NAMALWA (cell line): ENCODE data around the gene MSH4.
"Not testable (repeated sequence)": the region's sequence is repeated elsewhere in the genome, so short reads cannot be mapped to it uniquely, and the experiment has no call there.

ENCODE experiments used
- DNase-seq: peaks from one replicate; pipeline ENCODE4 v3.0.0-alpha.2; 2015; ENCODE audit warnings: low spot score

MSH4 gene

DNA sequence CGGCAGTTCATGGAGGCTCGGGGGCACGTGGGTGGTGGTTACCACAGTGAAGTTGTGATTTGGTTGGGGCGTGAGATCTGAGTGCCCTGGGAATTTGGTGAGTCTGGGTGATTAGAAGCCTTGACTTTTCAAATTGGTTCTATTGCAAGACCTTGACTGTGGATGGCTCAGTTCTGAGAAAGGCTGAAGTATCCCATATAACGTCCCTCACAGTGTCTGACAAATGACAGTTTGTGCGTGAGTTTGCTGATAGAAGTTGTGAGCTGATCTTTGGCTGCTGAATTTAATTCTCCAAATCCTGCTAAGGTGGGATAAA is 549 bp downstream of the MSH4 start:
- DNase-seq = no peak

GRCh38 chr1:75797606-75798216 is 1.0 kb downstream of the MSH4 start:
- no peak for DNase-seq

- DNase-seq = not testable (repeated sequence)
These were observed 4.8 kb downstream of the MSH4 start for GRCh38 chr1:75801480-75801879.

GRCh38 chr1:75808921-75809320 is 12.2 kb downstream of the MSH4 start:
- DNase-seq = no peak

DNA sequence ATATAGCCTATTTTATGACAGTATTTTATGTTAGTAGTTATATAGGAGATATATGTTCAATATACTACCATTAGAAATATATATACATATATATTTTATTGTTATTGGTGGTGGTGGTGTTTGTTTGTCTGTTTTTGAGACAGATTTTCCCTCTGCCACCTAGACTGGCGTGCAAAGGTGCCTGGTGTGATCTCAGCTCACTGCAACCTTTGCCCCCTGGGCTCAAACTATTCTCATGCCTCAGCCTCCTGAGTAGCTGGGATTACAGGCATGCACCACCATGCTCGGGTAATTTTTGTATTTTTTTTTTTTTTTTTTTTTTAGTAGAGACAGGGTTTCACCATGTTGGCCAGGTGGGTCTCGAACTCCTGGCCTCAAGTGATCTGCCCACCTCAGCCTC is 13.4 kb downstream of the MSH4 start:
- DNase-seq = not testable (repeated sequence)

DNA sequence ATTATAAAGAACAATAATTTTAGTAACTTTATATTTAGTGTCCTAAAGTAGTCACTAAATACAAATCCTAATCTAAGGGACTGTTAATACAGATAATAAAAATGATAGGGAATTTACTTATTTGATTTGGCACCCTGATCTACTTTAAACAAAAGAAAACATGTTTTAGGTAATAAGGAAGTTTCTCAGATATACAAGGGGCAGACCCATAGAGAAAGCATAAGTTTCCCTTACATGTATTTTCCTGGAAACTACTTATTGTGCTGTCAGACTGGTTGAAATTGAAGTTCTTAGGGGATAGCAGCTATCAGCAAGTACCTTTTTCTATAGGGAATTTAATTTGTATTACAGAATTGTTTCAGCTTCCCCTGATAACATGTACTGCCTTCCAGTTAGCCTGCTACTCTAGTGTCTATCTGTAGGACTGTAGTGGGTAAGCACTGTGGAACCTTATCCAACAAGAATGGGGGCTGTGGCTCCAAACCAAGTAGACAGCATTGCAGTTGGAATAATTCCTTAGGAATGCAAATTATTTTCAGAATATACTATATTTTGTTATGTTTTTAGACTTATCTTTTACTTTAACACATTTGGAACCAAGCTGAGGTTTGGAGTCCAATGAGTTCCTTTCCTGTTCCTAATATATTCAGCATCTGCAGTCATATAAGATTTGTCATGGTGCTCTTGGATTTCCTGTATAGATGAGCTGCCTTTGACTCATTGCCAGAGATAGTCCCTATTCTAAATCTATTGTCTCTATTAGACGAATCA is 14.7 kb downstream of the MSH4 start:
- no peak for DNase-seq

- DNase-seq = no peak
These were observed 15.4 kb downstream of the MSH4 start for GRCh38 chr1:75812065-75812464.

DNA sequence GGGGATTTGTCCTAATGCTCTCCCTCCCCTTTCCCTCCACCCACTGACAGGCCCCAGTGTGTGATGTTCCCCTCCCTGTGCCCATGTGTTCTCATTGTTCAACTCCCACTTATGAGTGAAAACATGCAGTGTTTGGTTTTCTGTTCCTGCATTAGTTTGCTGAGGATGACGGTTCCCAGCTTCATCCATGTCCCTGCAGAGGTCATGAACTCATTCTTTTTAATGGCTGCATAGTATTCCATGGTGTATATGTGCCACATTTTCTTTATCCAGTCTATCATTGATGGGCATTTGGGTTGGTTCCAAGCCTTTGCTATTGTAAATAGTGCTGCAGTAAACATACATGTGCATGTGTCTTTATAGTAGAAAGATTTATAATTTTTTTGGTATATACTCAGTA is 26.9 kb downstream of the MSH4 start:
- not testable (repeated sequence) for DNase-seq

DNA sequence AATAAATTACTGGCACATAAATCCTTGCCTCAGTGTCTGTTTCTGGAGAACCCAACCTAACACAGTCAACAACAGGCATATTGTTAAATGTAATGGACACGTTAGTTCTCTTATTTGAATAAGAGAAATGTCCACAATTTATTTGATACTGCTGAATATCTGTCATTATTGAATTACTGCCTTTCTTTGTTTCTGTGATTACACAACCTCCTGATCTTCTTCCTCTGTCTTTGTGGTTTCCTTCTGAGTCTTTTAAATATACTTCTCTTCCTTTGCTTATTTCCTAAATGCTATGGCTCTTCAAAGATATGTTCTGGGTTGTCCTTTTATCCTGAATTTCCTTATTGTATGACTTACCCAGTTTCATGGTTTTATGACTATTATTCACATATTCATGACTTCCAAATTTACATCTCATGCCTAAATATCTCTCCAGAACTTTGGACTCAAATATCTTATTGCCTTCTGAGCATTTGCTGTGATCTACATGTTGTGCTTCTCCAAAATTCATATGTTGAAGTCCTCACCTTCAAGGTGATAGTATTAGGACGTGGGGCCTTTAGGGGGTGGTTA is 39.9 kb downstream of the MSH4 start:
- no peak for DNase-seq

- no peak for DNase-seq
These were observed 41.4 kb downstream of the MSH4 start for GRCh38 chr1:75838079-75838478.

DNA sequence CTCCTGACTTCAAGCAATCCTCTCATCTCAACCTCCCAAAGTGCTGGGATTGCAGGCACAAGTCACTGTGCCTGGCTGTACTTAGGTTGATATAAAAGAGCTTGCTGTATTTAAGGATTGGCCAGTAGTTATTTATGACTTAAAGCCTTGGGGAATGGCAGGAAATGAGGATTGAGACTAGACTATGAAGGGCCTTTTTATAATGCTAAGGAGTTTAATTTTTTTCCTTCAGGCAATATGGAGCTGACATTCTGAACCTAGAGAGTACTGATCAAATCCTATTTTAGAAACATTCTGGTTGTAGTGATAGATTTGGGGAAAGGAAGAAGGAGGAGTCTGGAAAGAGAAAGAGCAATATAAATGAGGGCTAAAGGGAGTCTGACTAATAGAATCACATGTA is 44.7 kb downstream of the MSH4 start:
- DNase-seq = no peak

DNA sequence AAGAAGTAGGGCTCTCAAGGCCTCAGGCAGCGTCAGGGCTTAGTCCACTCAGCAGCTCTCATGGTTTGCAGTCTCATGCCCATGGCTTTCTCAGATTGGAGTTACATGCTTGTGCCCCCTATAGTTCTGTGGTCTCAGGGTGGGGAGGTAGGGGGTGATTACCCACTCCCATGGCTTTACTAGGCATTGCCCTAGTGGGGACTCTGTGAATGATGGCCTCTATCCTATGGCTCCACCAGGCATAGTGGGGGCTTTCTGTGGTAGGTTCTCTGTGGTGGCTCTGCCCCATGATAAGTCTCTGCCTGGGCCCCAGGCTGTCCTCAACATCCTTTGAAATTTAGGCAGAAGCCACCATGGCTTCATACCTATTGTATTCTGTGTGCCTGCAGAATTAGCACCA is 48.9 kb downstream of the MSH4 start:
- no peak for DNase-seq

- DNase-seq = no peak
These were observed 58.3 kb downstream of the MSH4 start for GRCh38 chr1:75855010-75855409.

- no peak for DNase-seq
These were observed 59.1 kb downstream of the MSH4 start for GRCh38 chr1:75855734-75856133.

GRCh38 chr1:75861831-75862230 is 65.1 kb downstream of the MSH4 start:
- DNase-seq = no peak

DNA sequence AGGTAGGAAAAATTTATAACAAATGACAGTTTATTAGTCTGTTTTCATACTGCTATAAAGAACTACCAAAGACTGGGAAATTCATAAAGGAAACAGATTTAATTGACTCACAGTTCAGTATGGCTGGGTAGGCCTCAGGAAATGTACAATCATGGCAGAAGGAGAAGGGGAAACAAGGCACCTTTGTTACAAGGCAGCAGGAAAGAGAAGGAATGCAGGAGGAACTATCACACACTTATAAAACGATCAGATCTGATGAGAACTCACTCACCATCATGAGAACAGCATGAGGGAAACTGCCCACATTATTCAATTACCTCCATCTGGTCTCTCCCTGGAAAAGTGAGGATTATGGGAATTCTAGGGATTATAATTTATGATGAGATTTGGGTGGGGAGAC is 74.3 kb downstream of the MSH4 start:
- no peak for DNase-seq

DNA sequence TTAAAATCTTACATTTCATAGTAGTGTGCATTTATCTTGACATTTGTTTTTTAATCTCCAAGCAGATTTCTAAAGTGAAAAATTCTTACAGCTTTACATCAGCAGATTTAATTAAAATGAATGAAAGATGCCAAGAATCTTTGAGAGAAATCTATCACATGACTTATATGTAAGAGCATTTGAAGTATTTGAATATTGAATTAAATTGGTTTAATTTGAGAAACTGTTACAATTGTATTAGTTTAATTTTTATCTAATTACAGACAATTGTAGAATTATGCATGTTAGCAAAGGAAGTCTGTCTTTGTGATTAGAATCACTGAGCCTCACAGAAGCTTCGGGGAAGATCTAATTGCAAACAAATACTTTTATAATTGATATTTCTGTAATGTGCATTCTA is 83.3 kb downstream of the MSH4 start:
- no peak for DNase-seq

DNA sequence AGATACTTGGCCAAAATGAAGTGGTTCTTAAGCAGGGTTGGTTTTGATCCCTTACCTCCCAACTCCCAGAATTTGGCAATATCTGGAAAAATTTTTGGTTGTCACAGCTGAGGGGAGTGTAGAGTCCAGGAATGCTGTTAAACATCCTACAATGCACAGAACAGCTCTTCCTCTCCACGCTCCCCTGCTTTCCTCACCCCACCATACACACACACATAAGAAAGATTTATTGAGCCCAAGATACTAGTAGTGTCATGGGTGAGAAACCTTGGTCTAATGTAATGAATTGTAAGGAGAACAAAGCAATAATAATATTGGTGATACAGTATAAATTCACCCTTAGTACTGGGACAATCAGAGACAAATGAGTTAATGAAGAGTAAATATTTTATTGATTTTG is 87.8 kb downstream of the MSH4 start:
- no peak for DNase-seq

DNA sequence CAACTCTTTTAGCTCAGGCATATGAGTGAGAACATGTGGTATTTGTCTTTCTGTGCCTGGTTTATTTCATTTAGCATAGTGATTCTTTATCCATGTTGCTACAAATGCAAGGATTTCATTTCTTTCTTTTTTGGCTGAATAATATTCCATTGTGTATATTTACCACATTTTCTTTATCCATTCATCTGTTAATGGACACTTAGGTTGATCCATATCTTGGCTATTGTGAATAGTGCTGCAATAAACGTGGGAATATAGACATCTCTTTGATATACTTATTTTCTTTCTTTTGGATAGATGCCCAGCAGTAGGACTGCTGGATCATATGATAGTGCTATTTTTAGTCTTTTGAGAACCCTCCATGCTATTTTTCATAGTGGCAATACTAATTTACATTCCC is 104.7 kb downstream of the MSH4 start:
- no peak for DNase-seq

- DNase-seq = peak; percentile 39
These were observed 112.1 kb downstream of the MSH4 start for GRCh38 chr1:75908717-75909152.

GRCh38 chr1:75916834-75917233 is 120.2 kb downstream of the MSH4 start:
- no peak for DNase-seq

GRCh38 chr1:75922698-75923097 is 126.0 kb downstream of the MSH4 start:
- no peak for DNase-seq

DNA sequence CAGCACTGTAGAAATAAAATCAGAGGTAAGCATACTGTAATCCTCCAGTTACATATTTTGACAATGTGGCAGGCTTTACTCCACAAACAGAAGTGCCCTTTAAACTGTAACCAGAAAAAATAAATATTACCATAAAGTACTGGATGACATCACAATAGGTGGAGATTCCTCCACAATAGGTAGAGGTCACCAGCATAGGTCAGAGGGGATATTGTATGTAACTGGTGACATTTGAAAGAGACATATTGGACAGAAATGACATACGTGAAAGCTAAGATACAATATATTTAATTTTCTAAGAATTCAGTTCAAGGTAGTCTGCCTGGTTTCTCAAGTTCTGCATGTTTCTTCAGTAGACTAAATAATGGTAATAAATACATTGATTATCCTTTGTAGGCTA is 135.6 kb downstream of the MSH4 start, which contains the start of gene ASB17:
ASB17 (minus strand) TSS at position 101 of the 400 bp plus-strand sequence. CDS start 113 bp downstream, outside the sequence.
- no peak for DNase-seq

- DNase-seq = no peak
These were observed 140.4 kb downstream of the MSH4 start for GRCh38 chr1:75937034-75937433.
